ENCODE measurements around the gene BMPR1B.
"Not testable (repeated sequence)": the region's sequence is repeated elsewhere in the genome, so short reads cannot be mapped to it uniquely, and the experiment has no call there.

BMPR1B gene

GRCh38 chr4:95122001-95122400 lies 364.2 kb downstream of the BMPR1B start:
- Histone ChIP-seq H3K4me1 (ENCODE audit: control insufficient read depth in 5 of 5, insufficient read depth in 5 of 5, low read length in 5 of 5) (no peaks in the 10 kb centered on the region), H3K27ac (ENCODE audit: low read depth, low read length) (no peak overlapping the region), H3K4me3 (ENCODE audit: low read depth in 1 of 5, low read length in 5 of 5) (no peak overlapping the region), H3K9ac (ENCODE audit: low read length in 5 of 5) (no peak overlapping the region), H3K36me3 (ENCODE audit: control insufficient read depth in 5 of 5, insufficient read depth in 5 of 5, low read length in 5 of 5) (no peaks in the 10 kb centered on the region), H3K27me3 (ENCODE audit: control insufficient read depth in 5 of 5, insufficient read depth in 4 of 5, low read length in 5 of 5) (peaks cover 0 to 2% (median 0%) of the 10 kb centered on the region in 5 donors), H3K9me3 (ENCODE audit: control insufficient read depth in 5 of 5, low read length in 5 of 5) (no peaks in the 10 kb centered on the region)

GRCh38 chr4:95124906-95125504 lies 367.2 kb downstream of the BMPR1B start:
- Histone ChIP-seq H3K4me1 (ENCODE audit: control insufficient read depth in 5 of 5, insufficient read depth in 5 of 5, low read length in 5 of 5) (peaks cover 0 to 8% (median 4%) of the 10 kb centered on the region in 5 donors), H3K36me3 (ENCODE audit: control insufficient read depth in 5 of 5, insufficient read depth in 5 of 5, low read length in 5 of 5) (no peaks in the 10 kb centered on the region), H3K9me3 (ENCODE audit: control insufficient read depth in 5 of 5, low read length in 5 of 5) (no peaks in the 10 kb centered on the region), H3K27ac (ENCODE audit: low read depth, low read length) (no peak overlapping the region), H3K4me3 (ENCODE audit: low read depth in 1 of 5, low read length in 5 of 5) (no peak overlapping the region), H3K27me3 (ENCODE audit: control insufficient read depth in 5 of 5, insufficient read depth in 4 of 5, low read length in 5 of 5) (no peaks in the 10 kb centered on the region), H3K9ac (ENCODE audit: low read length in 5 of 5) (no peak overlapping the region)

GRCh38 chr4:95129031-95129430 lies 371.3 kb downstream of the BMPR1B start:
- Histone ChIP-seq H3K4me3 (ENCODE audit: low read depth in 1 of 5, low read length in 5 of 5) (no peak overlapping the region), H3K36me3 (ENCODE audit: control insufficient read depth in 5 of 5, insufficient read depth in 5 of 5, low read length in 5 of 5) (no peaks in the 10 kb centered on the region), H3K9me3 (ENCODE audit: control insufficient read depth in 5 of 5, low read length in 5 of 5) (no peaks in the 10 kb centered on the region), H3K9ac (ENCODE audit: low read length in 5 of 5) (no peak overlapping the region), H3K27ac (ENCODE audit: low read depth, low read length) (no peak overlapping the region), H3K4me1 (ENCODE audit: control insufficient read depth in 5 of 5, insufficient read depth in 5 of 5, low read length in 5 of 5) (peaks cover 0 to 9% (median 4%) of the 10 kb centered on the region in 5 donors), H3K27me3 (ENCODE audit: control insufficient read depth in 5 of 5, insufficient read depth in 4 of 5, low read length in 5 of 5) (no peaks in the 10 kb centered on the region)

GRCh38 chr4:95129821-95130311 lies 372.1 kb downstream of the BMPR1B start:
- H3K27ac ChIP-seq (ENCODE audit: low read depth, low read length): no peak overlapping the region
- H3K9ac ChIP-seq (ENCODE audit: low read length in 5 of 5): no peak overlapping the region
- H3K4me3 ChIP-seq (ENCODE audit: low read depth in 1 of 5, low read length in 5 of 5): no peak overlapping the region
- H3K4me1 ChIP-seq (ENCODE audit: control insufficient read depth in 5 of 5, insufficient read depth in 5 of 5, low read length in 5 of 5): peaks cover 0 to 9% (median 4%) of the 10 kb centered on the region in 5 donors
- H3K9me3 ChIP-seq (ENCODE audit: control insufficient read depth in 5 of 5, low read length in 5 of 5): no peaks in the 10 kb centered on the region
- H3K27me3 ChIP-seq (ENCODE audit: control insufficient read depth in 5 of 5, insufficient read depth in 4 of 5, low read length in 5 of 5): no peaks in the 10 kb centered on the region
- no peaks in the 10 kb centered on the region for H3K36me3 ChIP-seq (ENCODE audit: control insufficient read depth in 5 of 5, insufficient read depth in 5 of 5, low read length in 5 of 5)

- not testable (repeated sequence) for H3K9me3 ChIP-seq (ENCODE audit: control insufficient read depth in 5 of 5, low read length in 5 of 5); H3K27me3 ChIP-seq (ENCODE audit: control insufficient read depth in 5 of 5, insufficient read depth in 4 of 5, low read length in 5 of 5)
Observed at GRCh38 chr4:95134016-95134415, 376.3 kb downstream of the BMPR1B start.

GRCh38 chr4:95139424-95139823 lies 381.7 kb downstream of the BMPR1B start:
- H3K9me3 ChIP-seq (ENCODE audit: control insufficient read depth in 5 of 5, low read length in 5 of 5); H3K36me3 ChIP-seq (ENCODE audit: control insufficient read depth in 5 of 5, insufficient read depth in 5 of 5, low read length in 5 of 5); H3K4me1 ChIP-seq (ENCODE audit: control insufficient read depth in 5 of 5, insufficient read depth in 5 of 5, low read length in 5 of 5); H3K9ac ChIP-seq (ENCODE audit: low read length in 5 of 5); H3K27ac ChIP-seq (ENCODE audit: low read depth, low read length); H3K4me3 ChIP-seq (ENCODE audit: low read depth in 1 of 5, low read length in 5 of 5); H3K27me3 ChIP-seq (ENCODE audit: control insufficient read depth in 5 of 5, insufficient read depth in 4 of 5, low read length in 5 of 5): not testable (repeated sequence)

More at GRCh38 chr4:95134016-95134415, 376.3 kb downstream of the BMPR1B start:
- not testable (repeated sequence) for H3K27ac ChIP-seq (ENCODE audit: low read depth, low read length); H3K4me1 ChIP-seq (ENCODE audit: control insufficient read depth in 5 of 5, insufficient read depth in 5 of 5, low read length in 5 of 5); H3K4me3 ChIP-seq (ENCODE audit: low read depth in 1 of 5, low read length in 5 of 5); H3K9ac ChIP-seq (ENCODE audit: low read length in 5 of 5); H3K36me3 ChIP-seq (ENCODE audit: control insufficient read depth in 5 of 5, insufficient read depth in 5 of 5, low read length in 5 of 5)

GRCh38 chr4:95141361-95141760 lies 383.6 kb downstream of the BMPR1B start:
- no peaks in the 10 kb centered on the region for H3K9me3 ChIP-seq (ENCODE audit: control insufficient read depth in 5 of 5, low read length in 5 of 5)
- no peak overlapping the region for H3K4me3 ChIP-seq (ENCODE audit: low read depth in 1 of 5, low read length in 5 of 5)
- no peak overlapping the region for H3K9ac ChIP-seq (ENCODE audit: low read length in 5 of 5)
- H3K27ac ChIP-seq (ENCODE audit: low read depth, low read length): no peak overlapping the region
- H3K36me3 ChIP-seq (ENCODE audit: control insufficient read depth in 5 of 5, insufficient read depth in 5 of 5, low read length in 5 of 5): no peaks in the 10 kb centered on the region
- no peaks in the 10 kb centered on the region for H3K4me1 ChIP-seq (ENCODE audit: control insufficient read depth in 5 of 5, insufficient read depth in 5 of 5, low read length in 5 of 5)
- H3K27me3 ChIP-seq (ENCODE audit: control insufficient read depth in 5 of 5, insufficient read depth in 4 of 5, low read length in 5 of 5): peaks cover 0 to 5% (median 2%) of the 10 kb centered on the region in 5 donors

- Histone ChIP-seq H3K4me1 (ENCODE audit: control insufficient read depth in 5 of 5, insufficient read depth in 5 of 5, low read length in 5 of 5) (no peaks in the 10 kb centered on the region), H3K4me3 (ENCODE audit: low read depth in 1 of 5, low read length in 5 of 5) (no peak overlapping the region), H3K36me3 (ENCODE audit: control insufficient read depth in 5 of 5, insufficient read depth in 5 of 5, low read length in 5 of 5) (no peaks in the 10 kb centered on the region)
Observed at GRCh38 chr4:95142932-95143331, 385.2 kb downstream of the BMPR1B start.

GRCh38 chr4:95151255-95151654 lies 393.5 kb downstream of the BMPR1B start:
- no peak overlapping the region for H3K27ac ChIP-seq (ENCODE audit: low read depth, low read length)
- no peaks in the 10 kb centered on the region for H3K9me3 ChIP-seq (ENCODE audit: control insufficient read depth in 5 of 5, low read length in 5 of 5)
- H3K9ac ChIP-seq (ENCODE audit: low read length in 5 of 5): no peak overlapping the region
- no peaks in the 10 kb centered on the region for H3K27me3 ChIP-seq (ENCODE audit: control insufficient read depth in 5 of 5, insufficient read depth in 4 of 5, low read length in 5 of 5)
- H3K36me3 ChIP-seq (ENCODE audit: control insufficient read depth in 5 of 5, insufficient read depth in 5 of 5, low read length in 5 of 5): no peaks in the 10 kb centered on the region
- H3K4me1 ChIP-seq (ENCODE audit: control insufficient read depth in 5 of 5, insufficient read depth in 5 of 5, low read length in 5 of 5): peaks cover 0 to under 1% (median 0%) of the 10 kb centered on the region in 5 donors
- H3K4me3 ChIP-seq (ENCODE audit: low read depth in 1 of 5, low read length in 5 of 5): no peak overlapping the region

More at GRCh38 chr4:95142932-95143331, 385.2 kb downstream of the BMPR1B start:
- Histone ChIP-seq H3K9me3 (ENCODE audit: control insufficient read depth in 5 of 5, low read length in 5 of 5) (no peaks in the 10 kb centered on the region), H3K9ac (ENCODE audit: low read length in 5 of 5) (no peak overlapping the region), H3K27me3 (ENCODE audit: control insufficient read depth in 5 of 5, insufficient read depth in 4 of 5, low read length in 5 of 5) (peaks cover 0 to 5% (median 2%) of the 10 kb centered on the region in 5 donors), H3K27ac (ENCODE audit: low read depth, low read length) (no peak overlapping the region)

- H3K4me1 ChIP-seq (ENCODE audit: control insufficient read depth in 5 of 5, insufficient read depth in 5 of 5, low read length in 5 of 5): peaks cover 0 to 8% (median 0%) of the 10 kb centered on the region in 5 donors
- no peak overlapping the region for H3K27ac ChIP-seq (ENCODE audit: low read depth, low read length)
- H3K4me3 ChIP-seq (ENCODE audit: low read depth in 1 of 5, low read length in 5 of 5): no peak overlapping the region
- no peaks in the 10 kb centered on the region for H3K27me3 ChIP-seq (ENCODE audit: control insufficient read depth in 5 of 5, insufficient read depth in 4 of 5, low read length in 5 of 5)
- no peak overlapping the region for H3K9ac ChIP-seq (ENCODE audit: low read length in 5 of 5)
- H3K36me3 ChIP-seq (ENCODE audit: control insufficient read depth in 5 of 5, insufficient read depth in 5 of 5, low read length in 5 of 5): no peaks in the 10 kb centered on the region
- no peaks in the 10 kb centered on the region for H3K9me3 ChIP-seq (ENCODE audit: control insufficient read depth in 5 of 5, low read length in 5 of 5)
Observed at GRCh38 chr4:95153182-95153581, 395.4 kb downstream of the BMPR1B start.
